ENCODE data around the gene KDM3A. TPM values are rescaled to one million over a fixed set of nuclear protein-coding genes. Genes with fewer than 3 reads are reported as not detected.

Gene KDM3A
- total RNA-seq, 1 experiment from 2014 or later, result 10.3 TPM

DNA sequence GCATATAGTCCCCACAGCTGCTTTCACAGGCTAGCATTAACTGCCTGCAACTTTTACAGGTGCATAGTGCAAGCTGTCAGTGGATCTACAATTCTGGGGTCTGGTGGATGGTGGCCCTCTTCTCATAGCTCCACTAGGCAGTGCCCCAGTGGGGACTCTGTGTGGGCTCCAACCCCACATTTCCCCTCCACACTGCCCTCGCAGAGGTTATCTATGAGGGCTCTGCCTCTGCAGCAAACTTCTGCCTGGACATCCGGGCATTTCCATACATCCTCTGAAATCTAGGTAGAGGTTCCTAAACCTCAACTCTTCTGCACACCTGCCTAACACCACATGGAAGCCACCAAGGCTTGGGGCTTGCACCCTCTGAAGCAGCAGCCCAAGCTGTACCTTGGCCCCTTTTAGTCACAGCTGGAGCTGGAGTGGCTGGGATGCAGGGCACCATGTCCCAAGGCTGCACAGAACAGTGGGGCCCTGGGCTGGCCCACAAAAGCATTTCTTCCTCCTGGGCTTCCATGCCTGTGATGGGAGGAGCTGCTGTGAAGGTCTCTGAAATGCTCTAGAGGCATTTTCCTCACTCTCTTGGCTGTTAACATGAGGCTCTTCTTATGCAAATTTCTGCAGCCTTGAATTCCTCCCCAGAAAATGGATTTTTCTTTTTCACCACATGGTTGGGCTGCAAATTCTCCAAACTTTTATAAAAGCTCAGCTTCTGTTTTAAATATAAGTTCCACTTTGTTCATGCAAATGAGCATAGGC is 59.3 kb downstream of the KDM3A start:
- Histone ChIP-seq H3K36me3 (replicated peaks; ENCODE audit: control insufficient read depth, insufficient read depth, low read length) (no peaks in the 10 kb centered on the region; the same call in 1 of the 2 replicates), H3K27me3 (ENCODE audit: control insufficient read depth, insufficient read depth, low read length) (no peaks in the 10 kb centered on the region), H3K4me3 (ENCODE audit: insufficient read depth, low read depth, low read length) (no peak overlapping the region)
- no peak for DNase-seq

- H3K4me3 ChIP-seq (ENCODE audit: insufficient read depth, low read depth, low read length), result no peak overlapping the region
- no peaks in the 10 kb centered on the region for H3K27me3 ChIP-seq (ENCODE audit: control insufficient read depth, insufficient read depth, low read length)
- no peaks in the 10 kb centered on the region; the same call in 1 of the 2 replicates for H3K36me3 ChIP-seq (replicated peaks; ENCODE audit: control insufficient read depth, insufficient read depth, low read length)
- DNase-seq, result no peak
These were observed 66.4 kb downstream of the KDM3A start for GRCh38 chr2:86507600-86507999.

- H3K36me3 ChIP-seq (replicated peaks; ENCODE audit: control insufficient read depth, insufficient read depth, low read length), result no peaks in the 10 kb centered on the region; the same call in 1 of the 2 replicates
- H3K27me3 ChIP-seq (ENCODE audit: control insufficient read depth, insufficient read depth, low read length), result no peaks in the 10 kb centered on the region
- H3K4me3 ChIP-seq (ENCODE audit: insufficient read depth, low read depth, low read length), result no peak overlapping the region
- DNase-seq, result no peak
These were observed 69.3 kb downstream of the KDM3A start for GRCh38 chr2:86510436-86510933.

GRCh38 chr2:86512034-86512433 is 70.9 kb downstream of the KDM3A start:
- no peak for DNase-seq
- Histone ChIP-seq H3K27me3 (ENCODE audit: control insufficient read depth, insufficient read depth, low read length) (no peaks in the 10 kb centered on the region), H3K4me3 (ENCODE audit: insufficient read depth, low read depth, low read length) (no peak overlapping the region), H3K36me3 (replicated peaks; ENCODE audit: control insufficient read depth, insufficient read depth, low read length) (no peaks in the 10 kb centered on the region)

- no peaks in the 10 kb centered on the region for H3K36me3 ChIP-seq (replicated peaks; ENCODE audit: control insufficient read depth, insufficient read depth, low read length)
- H3K4me3 ChIP-seq (ENCODE audit: insufficient read depth, low read depth, low read length), result no peak overlapping the region
- no peak for DNase-seq
- no peaks in the 10 kb centered on the region for H3K27me3 ChIP-seq (ENCODE audit: control insufficient read depth, insufficient read depth, low read length)
These were observed 71.7 kb downstream of the KDM3A start for GRCh38 chr2:86512892-86513291.

GRCh38 chr2:86513948-86514660 is 72.9 kb downstream of the KDM3A start:
- no peaks in the 10 kb centered on the region for H3K36me3 ChIP-seq (replicated peaks; ENCODE audit: control insufficient read depth, insufficient read depth, low read length)
- no peak overlapping the region for H3K4me3 ChIP-seq (ENCODE audit: insufficient read depth, low read depth, low read length)
- no peaks in the 10 kb centered on the region for H3K27me3 ChIP-seq (ENCODE audit: control insufficient read depth, insufficient read depth, low read length)
- no peak for DNase-seq

GRCh38 chr2:86518481-86518880 is 77.3 kb downstream of the KDM3A start:
- Histone ChIP-seq H3K4me3 (ENCODE audit: insufficient read depth, low read depth, low read length) (no peak overlapping the region), H3K27me3 (ENCODE audit: control insufficient read depth, insufficient read depth, low read length) (no peaks in the 10 kb centered on the region), H3K36me3 (replicated peaks; ENCODE audit: control insufficient read depth, insufficient read depth, low read length) (no peaks in the 10 kb centered on the region)
- DNase-seq, result peak; percentile 12

DNA sequence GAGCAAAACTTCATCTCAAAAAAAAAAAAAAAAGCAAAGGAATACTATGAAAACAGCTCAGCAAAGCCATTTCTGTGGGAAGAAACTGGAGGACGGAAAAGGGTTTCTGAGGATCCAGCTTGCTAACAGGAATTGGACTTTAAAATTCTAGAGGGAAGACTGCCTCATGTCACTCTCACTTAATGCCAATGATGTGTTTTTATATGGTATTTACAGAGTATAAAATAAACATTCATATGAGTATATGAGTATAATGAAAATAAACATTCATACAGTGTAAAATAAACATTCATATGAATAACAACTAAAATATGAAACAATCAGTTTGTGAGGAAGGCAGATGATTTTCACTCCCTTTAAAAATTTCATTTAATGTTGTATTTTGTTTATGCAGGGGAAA is 78.2 kb downstream of the KDM3A start:
- no peak for DNase-seq
- Histone ChIP-seq H3K27me3 (ENCODE audit: control insufficient read depth, insufficient read depth, low read length) (no peaks in the 10 kb centered on the region), H3K4me3 (ENCODE audit: insufficient read depth, low read depth, low read length) (no peak overlapping the region), H3K36me3 (replicated peaks; ENCODE audit: control insufficient read depth, insufficient read depth, low read length) (no peaks in the 10 kb centered on the region)

GRCh38 chr2:86520153-86520552 is 79.0 kb downstream of the KDM3A start:
- Histone ChIP-seq H3K27me3 (ENCODE audit: control insufficient read depth, insufficient read depth, low read length) (no peaks in the 10 kb centered on the region), H3K36me3 (replicated peaks; ENCODE audit: control insufficient read depth, insufficient read depth, low read length) (no peaks in the 10 kb centered on the region), H3K4me3 (ENCODE audit: insufficient read depth, low read depth, low read length) (no peak overlapping the region)
- no peak for DNase-seq

DNA sequence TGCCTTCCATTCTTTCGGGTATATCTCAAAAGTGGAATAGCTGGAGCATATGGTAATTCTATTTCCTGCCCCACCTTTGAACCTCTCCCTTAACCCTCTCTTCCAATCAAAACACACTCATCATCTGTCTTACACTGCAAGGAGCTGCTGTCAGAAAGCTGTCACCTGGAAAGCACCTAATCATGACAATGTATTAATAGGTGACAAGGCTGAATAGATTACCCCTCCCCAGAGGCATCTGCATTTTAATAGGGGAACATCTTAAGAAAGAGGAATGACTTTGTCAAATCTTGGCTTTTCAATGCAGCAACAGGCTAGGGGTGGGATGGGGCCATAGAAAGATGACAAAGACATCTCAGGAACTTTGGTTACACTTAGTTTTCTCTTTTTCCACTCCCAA is 80.8 kb downstream of the KDM3A start:
- Histone ChIP-seq H3K4me3 (ENCODE audit: insufficient read depth, low read depth, low read length) (no peak overlapping the region), H3K27me3 (ENCODE audit: control insufficient read depth, insufficient read depth, low read length) (no peaks in the 10 kb centered on the region), H3K36me3 (replicated peaks; ENCODE audit: control insufficient read depth, insufficient read depth, low read length) (no peaks in the 10 kb centered on the region)
- DNase-seq, result no peak

- Histone ChIP-seq H3K27me3 (ENCODE audit: control insufficient read depth, insufficient read depth, low read length) (no peaks in the 10 kb centered on the region), H3K36me3 (replicated peaks; ENCODE audit: control insufficient read depth, insufficient read depth, low read length) (no peaks in the 10 kb centered on the region), H3K4me3 (ENCODE audit: insufficient read depth, low read depth, low read length) (no peak overlapping the region)
- DNase-seq, result no peak
These were observed 81.5 kb downstream of the KDM3A start for GRCh38 chr2:86522711-86523110.

DNA sequence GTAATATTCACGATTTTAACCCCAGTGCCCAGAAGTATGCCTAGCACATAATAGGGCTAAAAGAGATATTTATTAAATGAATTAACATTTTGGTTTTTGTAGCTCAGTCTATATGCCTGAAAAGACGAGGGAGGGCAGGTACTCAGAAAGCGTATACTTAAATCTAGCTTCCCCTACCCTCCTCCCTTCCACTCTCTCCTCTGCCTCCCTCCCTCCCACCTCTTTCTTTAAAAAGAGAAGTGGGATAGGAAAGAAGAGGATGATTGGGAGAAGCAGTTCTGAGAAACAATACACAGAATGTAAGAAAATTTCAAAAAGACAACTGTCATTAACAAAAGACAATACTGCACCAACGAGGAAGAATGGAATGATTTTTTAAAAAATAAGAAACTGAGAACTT is 82.3 kb downstream of the KDM3A start:
- no peaks in the 10 kb centered on the region for H3K36me3 ChIP-seq (replicated peaks; ENCODE audit: control insufficient read depth, insufficient read depth, low read length)
- no peak overlapping the region for H3K4me3 ChIP-seq (ENCODE audit: insufficient read depth, low read depth, low read length)
- no peak for DNase-seq
- H3K27me3 ChIP-seq (ENCODE audit: control insufficient read depth, insufficient read depth, low read length), result no peaks in the 10 kb centered on the region

DNA sequence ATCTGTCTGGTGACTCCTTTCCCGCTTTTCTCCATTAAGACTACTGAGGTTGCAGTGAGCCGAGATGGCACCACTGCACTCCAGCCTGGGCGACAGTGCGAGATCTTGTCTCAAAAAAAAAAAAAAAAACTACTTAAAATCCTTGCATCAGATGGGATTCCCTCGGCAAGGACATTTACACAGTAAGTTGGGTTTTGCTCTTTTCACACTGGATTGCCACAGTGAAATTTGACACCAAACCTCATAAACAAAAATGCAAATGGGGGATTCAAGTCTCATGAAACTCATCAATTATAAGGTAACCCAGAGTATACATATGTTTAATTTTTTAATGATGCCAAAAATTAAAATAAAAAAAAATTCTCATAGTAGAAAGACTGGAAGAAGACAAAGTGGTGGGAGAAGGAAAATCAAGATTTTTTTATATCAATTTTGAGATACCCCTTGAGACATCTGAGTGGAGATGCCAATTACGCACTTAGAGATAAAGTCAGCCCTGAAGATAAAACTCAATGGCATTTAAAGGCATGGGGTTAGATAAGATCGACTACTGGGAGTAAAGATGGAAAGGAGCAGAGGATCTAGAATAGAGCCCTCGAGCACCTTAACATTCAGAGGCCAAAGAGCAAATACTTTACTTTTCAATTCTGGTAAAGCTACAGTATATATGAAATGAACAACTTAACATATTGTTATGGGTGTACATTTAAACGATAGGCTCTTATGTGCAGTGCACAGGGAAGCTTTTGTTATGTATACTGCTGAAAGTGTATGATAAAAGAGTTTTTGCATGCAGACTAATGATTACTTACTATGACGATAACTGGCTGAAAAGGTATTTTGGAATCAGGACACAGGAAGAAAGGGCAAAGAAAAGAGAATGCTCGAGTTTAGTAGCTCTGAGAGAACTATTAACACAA is 84.5 kb downstream of the KDM3A start:
- no peak for DNase-seq
- H3K4me3 ChIP-seq (ENCODE audit: insufficient read depth, low read depth, low read length), result no peak overlapping the region
- no peaks in the 10 kb centered on the region for H3K27me3 ChIP-seq (ENCODE audit: control insufficient read depth, insufficient read depth, low read length)
- no peaks in the 10 kb centered on the region for H3K36me3 ChIP-seq (replicated peaks; ENCODE audit: control insufficient read depth, insufficient read depth, low read length)

GRCh38 chr2:86533589-86533988 is 92.4 kb downstream of the KDM3A start:
- Histone ChIP-seq H3K4me3 (ENCODE audit: insufficient read depth, low read depth, low read length) (no peak overlapping the region), H3K36me3 (replicated peaks; ENCODE audit: control insufficient read depth, insufficient read depth, low read length) (no peaks in the 10 kb centered on the region), H3K27me3 (ENCODE audit: control insufficient read depth, insufficient read depth, low read length) (no peaks in the 10 kb centered on the region)
- no peak for DNase-seq

Data from H7 (cell line).